HL-60 (cell line): ENCODE measurements around the gene ASRGL1.

Experiments
- DNase-seq, 2 experiments: peaks; one replicate each; pipeline ENCODE4 v3.0.0-alpha.2; 2010 to 2020; ENCODE audit warnings: low read depth in 1 of 2, low spot score in 1 of 2
- H3K27ac ChIP-seq: fragments of 250-450 bp; sonication (Bioruptor Pico); replicated peaks from 2 replicates; pipeline ENCODE4 v1.5.1; 2020; ENCODE audit warnings: mild to moderate bottlenecking, moderate library complexity
- H3K27me3 ChIP-seq: fragments of 250-450 bp; sonication (Bioruptor Pico); 2 replicates; pipeline ENCODE4 v1.5.1; 2021; ENCODE audit warnings: mild to moderate bottlenecking, moderate library complexity; ENCODE audit not compliant: insufficient read depth, poor library complexity, severe bottlenecking
- H3K4me3 ChIP-seq: replicated peaks from 2 replicates; pipeline ENCODE4 v1.5.1; 2011; ENCODE audit warnings: mild to moderate bottlenecking, control low read depth, low read length; ENCODE audit not compliant: insufficient read depth
- GABPA ChIP-seq: IDR thresholded peaks from 2 replicates; pipeline ENCODE4 v1.6.1; 2012; ENCODE audit warnings: low read depth
- POLR2AphosphoS5 ChIP-seq: IDR thresholded peaks from 2 replicates; pipeline ENCODE4 v1.6.1; 2012; ENCODE audit warnings: low read depth
- SPI1 ChIP-seq: IDR thresholded peaks from 2 replicates; pipeline ENCODE4 v1.6.1; 2012; ENCODE audit warnings: low read depth, mild to moderate bottlenecking, borderline replicate concordance
- TF ChIP-seq, protein P1 (sequence below): IDR thresholded peaks from 2 replicates; pipeline ENCODE4 v1.6.1; 2012; ENCODE audit warnings: low read depth; ENCODE audit not compliant: insufficient replicate concordance
- TF ChIP-seq, protein P2 (sequence below): IDR thresholded peaks from one replicate; pipeline ENCODE4 v1.5.1; 2011; ENCODE audit warnings: low read length, control low read depth, inconsistent platforms; ENCODE audit not compliant: insufficient read depth

The ASRGL1 gene

DNA sequence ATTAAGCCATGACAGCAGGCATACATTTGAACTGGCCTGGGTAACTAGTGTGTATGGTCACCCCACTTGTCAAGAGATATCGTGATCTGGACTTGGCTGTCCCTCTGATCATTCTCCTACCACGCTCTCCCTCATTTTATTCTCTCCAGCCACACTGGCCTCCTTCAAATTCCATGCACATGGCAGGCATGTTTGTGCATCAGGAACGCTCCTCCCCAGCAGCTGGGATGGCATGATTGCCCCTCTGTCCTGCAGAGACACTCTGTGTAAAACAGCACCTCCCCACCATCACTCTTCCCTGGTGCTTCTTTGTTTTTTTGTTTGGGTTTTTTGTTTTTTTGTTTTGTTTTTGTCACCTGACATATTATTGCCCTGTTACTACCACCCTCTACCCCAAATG is 50.1 kb downstream of the ASRGL1 start:
- no peak overlapping the region for H3K4me3 ChIP-seq
- no peak for TF ChIP-seq POLR2AphosphoS5
- TF ChIP-seq GABPA, result no peak
- no peak for TF ChIP-seq SPI1
- TF ChIP-seq, protein P1, sequence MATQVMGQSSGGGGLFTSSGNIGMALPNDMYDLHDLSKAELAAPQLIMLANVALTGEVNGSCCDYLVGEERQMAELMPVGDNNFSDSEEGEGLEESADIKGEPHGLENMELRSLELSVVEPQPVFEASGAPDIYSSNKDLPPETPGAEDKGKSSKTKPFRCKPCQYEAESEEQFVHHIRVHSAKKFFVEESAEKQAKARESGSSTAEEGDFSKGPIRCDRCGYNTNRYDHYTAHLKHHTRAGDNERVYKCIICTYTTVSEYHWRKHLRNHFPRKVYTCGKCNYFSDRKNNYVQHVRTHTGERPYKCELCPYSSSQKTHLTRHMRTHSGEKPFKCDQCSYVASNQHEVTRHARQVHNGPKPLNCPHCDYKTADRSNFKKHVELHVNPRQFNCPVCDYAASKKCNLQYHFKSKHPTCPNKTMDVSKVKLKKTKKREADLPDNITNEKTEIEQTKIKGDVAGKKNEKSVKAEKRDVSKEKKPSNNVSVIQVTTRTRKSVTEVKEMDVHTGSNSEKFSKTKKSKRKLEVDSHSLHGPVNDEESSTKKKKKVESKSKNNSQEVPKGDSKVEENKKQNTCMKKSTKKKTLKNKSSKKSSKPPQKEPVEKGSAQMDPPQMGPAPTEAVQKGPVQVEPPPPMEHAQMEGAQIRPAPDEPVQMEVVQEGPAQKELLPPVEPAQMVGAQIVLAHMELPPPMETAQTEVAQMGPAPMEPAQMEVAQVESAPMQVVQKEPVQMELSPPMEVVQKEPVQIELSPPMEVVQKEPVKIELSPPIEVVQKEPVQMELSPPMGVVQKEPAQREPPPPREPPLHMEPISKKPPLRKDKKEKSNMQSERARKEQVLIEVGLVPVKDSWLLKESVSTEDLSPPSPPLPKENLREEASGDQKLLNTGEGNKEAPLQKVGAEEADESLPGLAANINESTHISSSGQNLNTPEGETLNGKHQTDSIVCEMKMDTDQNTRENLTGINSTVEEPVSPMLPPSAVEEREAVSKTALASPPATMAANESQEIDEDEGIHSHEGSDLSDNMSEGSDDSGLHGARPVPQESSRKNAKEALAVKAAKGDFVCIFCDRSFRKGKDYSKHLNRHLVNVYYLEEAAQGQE, result no peak
- TF ChIP-seq, protein P2, sequence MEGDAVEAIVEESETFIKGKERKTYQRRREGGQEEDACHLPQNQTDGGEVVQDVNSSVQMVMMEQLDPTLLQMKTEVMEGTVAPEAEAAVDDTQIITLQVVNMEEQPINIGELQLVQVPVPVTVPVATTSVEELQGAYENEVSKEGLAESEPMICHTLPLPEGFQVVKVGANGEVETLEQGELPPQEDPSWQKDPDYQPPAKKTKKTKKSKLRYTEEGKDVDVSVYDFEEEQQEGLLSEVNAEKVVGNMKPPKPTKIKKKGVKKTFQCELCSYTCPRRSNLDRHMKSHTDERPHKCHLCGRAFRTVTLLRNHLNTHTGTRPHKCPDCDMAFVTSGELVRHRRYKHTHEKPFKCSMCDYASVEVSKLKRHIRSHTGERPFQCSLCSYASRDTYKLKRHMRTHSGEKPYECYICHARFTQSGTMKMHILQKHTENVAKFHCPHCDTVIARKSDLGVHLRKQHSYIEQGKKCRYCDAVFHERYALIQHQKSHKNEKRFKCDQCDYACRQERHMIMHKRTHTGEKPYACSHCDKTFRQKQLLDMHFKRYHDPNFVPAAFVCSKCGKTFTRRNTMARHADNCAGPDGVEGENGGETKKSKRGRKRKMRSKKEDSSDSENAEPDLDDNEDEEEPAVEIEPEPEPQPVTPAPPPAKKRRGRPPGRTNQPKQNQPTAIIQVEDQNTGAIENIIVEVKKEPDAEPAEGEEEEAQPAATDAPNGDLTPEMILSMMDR, result no peak
- H3K27ac ChIP-seq, result no peak overlapping the region
- no peaks in the 10 kb centered on the region for H3K27me3 ChIP-seq
- no peak for DNase-seq

GRCh38 chr11:62388999-62389398 is 51.8 kb downstream of the ASRGL1 start:
- Histone ChIP-seq H3K4me3 (no peak overlapping the region), H3K27ac (no peak overlapping the region), H3K27me3 (no peaks in the 10 kb centered on the region)
- DNase-seq, result no peak
- no peak for TF ChIP-seq GABPA
- TF ChIP-seq, protein P2, result no peak
- no peak for TF ChIP-seq SPI1
- TF ChIP-seq POLR2AphosphoS5, result no peak
- TF ChIP-seq, protein P1, result no peak

- Histone ChIP-seq H3K27me3 (no peaks in the 10 kb centered on the region), H3K4me3 (no peak overlapping the region), H3K27ac (no peak overlapping the region)
- TF ChIP-seq GABPA (no peak), POLR2AphosphoS5 (no peak), SPI1 (no peak)
- TF ChIP-seq, protein P2, result no peak
- TF ChIP-seq, protein P1, result no peak
- no peak for DNase-seq
These were observed 53.0 kb downstream of the ASRGL1 start for GRCh38 chr11:62390237-62390636.
